Daoy (cell line): Measurements from ENCODE around the gene C17orf100. TPM values are rescaled to one million over a fixed set of nuclear protein-coding genes. Genes with fewer than 3 reads are reported as not detected.
"Not testable (repeated sequence)": the region's sequence is repeated elsewhere in the genome, so short reads cannot be mapped to it uniquely, and the experiment has no call there.

Experiments
- DNase-seq: peaks from one replicate; pipeline ENCODE4 v3.0.0-alpha.2; 2015; ENCODE audit warnings: low read depth
- total RNA-seq: library from RNA; depleted of rRNA; stranded (reverse); fragments of >200 nt; shearing (Covaris generic); gene quantifications from 2 replicates; pipeline ENCODE4 v1.2.3, GENCODE V29; 2014; rRNA removed

C17orf100 gene
- total RNA-seq, 1 experiment from 2014 or later: 0.06 TPM

DNA sequence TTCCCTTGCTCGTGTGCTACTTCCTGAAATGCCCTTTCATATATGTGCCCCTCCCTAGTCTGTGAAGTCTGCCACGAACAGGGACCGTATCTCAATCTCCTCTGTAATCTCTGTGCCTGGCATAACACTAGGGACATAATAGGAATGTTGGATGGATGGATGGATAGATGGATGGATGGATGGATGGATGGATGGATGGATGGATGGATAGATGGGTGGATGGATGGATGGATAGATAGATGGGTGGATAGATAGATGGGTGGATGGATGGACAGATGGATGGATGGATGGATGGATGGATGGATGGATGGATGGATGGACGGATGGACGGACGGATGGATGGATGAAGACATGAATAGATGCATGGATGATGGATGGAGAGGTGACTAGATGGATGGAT lies 40.4 kb downstream of the C17orf100 start:
- not testable (repeated sequence) for DNase-seq

DNA sequence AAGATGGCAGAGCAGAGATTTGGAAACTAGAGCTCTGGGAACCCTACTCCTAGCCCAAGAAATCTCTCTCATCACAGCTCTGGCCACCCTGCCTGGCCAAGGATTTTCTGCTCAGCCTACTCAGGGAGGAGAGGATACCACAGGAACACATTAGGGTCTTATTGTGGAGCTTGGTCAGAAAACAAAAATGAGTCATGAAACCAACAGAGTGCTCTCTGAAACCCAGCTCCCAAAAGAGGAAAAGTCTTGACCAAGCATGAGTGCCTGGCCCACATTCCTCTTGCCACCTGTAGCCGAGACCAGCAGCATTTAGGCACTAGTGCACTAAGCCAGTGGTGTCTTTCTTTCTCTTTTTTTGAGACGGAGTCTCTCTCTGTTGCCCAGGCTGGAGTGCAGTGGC lies 43.5 kb downstream of the C17orf100 start:
- no peak for DNase-seq

DNA sequence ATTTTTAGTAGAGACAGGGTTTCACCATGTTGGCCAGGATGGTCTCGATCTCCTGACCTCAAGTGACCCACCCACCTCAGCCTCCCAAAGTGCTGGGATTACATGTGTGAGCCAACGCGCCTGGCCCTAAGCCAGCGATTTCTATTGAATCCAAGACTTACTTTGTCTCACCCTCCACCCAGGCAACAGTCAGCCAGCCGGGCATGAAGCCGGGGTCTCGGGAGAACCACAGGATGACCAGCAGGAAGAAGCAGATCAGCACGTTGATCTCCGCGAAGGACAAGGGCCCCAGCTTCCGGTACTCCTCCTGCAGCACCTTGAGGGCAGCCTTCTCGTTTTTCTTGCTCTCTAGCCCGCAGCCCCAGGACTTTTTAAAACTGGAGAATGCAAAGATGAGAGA lies 44.0 kb downstream of the C17orf100 start:
- DNase-seq: no peak

DNA sequence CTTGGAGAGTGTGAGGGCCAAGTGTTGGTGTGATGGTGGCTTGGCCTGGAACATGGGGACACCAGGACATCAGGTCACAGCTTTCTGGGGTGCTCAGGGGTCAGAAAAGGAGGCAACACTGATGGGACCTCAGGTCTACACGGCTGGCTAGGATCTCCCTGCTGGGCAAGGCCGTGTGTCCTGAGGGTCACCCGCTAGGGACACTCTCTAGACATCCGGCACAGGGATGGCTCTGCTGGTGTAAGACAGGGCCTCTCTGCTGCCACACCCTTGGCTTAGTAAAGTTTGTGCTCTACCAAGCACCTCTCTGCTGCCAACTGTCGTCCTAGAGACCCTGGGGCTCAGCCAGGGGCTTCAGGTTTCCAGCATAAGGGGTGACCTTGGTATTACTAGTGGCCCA lies 45.3 kb downstream of the C17orf100 start:
- no peak for DNase-seq

DNA sequence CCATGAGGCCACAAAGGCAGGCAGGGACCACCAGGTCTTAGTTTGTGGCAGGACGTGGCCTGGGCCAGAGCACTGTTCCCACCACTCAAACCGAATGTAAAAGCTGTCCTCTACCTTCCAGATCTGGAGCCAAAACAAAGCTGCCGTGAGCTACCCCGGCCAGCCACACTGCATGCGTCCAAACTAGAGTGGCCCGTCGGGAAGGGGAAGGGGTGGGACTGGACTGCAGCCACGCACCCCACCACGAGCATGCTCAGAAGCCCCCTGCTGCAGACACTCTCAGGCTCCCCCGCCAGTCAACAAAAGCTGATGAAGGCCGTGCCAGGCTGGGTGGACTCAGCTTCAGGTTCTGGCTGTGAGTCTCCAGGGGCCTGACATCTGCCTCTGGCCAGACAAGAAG lies 46.4 kb downstream of the C17orf100 start:
- DNase-seq: no peak

DNA sequence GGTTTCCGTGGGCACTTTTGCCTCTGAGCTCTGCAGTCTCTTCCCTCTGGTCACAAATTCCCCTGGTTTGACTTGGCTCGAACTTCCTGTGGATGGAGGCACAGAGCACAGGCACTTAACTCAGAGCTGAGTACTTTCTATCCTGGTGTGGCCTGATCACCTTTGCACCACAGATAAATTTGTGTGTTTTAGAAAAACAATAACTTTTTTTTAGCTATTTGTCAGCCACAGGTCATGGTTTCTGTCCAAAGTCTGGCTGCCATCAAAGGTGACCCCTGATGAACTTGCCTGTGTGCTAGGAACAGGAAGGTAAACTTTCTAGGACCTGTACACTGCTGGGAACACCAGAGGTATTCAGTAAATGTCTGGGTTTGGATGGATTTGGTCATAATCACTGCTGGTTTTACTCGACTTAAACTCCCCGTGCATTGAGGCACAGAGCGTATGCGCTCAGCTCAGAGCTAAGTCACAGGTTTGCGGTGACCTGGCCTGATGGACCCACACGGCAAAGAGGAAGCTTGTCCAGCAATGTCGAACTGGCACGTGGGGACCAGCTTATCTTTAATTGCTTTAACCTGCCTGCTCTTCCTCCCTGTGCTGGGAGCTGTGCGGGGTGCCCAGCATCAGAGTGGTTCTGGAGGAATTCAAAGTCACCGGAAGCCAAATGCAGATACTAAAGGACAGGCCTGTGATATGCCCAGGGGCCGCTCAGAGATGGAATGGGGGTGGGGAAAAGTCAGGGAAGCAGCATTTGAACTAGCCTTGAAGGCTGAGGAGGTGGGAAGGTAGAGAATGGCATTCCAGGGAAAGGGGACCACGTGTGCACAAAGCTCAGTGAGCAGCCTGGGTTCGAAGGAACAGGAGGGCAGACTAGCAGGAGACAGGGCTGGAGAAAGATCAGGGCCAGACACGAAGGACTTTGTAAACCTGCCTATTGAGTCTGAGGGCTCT lies 48.7 kb downstream of the C17orf100 start:
- no peak for DNase-seq

DNA sequence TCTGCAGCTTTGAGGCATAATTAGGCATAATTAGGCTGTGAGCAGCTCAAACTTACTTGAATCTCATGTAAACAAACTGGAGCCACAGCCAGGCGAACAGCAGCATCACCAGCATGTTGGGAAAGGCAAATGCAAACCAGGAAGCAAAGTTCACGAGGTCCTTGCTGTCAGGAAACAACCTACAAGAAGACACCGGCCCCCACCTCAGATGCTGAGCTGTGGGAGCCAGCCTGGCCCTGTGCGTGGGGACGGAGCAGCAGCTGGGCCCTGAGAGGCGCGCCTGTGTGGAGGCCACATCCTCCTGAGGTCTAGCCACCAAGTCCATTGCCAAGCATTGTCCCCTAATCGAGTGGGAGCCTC lies 49.4 kb downstream of the C17orf100 start:
- no peak for DNase-seq

DNA sequence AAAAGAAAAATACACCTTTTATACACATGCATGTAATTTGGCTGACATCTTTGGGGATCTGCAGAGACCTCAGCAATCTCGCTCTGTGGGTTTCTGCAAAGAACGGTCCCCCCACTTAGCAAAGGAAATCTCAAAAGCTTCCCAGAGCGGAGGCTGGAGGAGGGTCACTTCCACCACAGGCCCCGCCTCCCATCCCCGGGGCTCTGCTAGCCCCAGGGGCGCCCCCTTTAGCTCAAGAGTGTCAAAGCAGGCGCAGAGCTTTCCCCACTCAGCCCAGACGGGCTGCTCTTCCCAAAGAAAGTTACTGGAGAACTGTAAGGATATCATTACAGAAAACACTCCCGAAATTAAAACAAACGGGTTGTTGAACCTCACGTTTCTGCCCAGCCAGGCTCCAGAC lies 50.2 kb downstream of the C17orf100 start:
- peak; percentile 62 for DNase-seq

DNA sequence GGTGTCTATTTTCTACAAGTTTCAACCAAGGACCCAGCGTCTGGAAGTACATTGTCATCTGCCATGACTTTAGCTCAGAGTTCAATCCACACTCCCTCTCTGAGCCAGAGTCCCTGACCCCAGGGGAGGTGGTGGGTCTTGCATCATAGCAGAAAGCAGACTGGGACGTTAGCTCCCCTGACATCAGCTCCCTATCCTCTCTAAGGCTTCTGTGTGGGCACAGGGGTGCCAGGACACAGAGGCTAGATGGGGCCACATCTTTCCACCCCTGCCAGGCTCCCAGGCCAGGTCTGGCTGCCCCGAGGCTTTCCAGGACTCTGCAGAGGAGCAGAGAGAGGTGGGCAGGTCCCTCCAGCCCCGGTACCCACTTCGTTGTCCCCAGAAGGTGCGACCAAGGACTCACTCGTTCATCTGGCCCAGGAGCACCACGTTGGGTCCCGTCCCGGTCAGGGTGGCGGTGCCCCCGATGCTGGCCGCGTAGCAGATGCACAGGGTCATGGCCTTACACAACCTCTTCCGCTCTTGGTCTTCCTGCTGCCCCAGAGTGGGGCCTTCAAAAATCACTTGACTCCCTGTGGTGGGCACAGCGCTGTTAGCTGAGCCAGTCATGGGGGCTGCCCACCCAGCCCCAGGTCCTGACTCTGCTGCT lies 51.1 kb downstream of the C17orf100 start:
- DNase-seq: no peak

Other genes starting within 250 kb of the C17orf100 start
- not detected in 2 replicates for gene AIPL1, start 216.6 kb upstream of the C17orf100 start, total RNA-seq
- gene PIMREG, start 207.3 kb upstream of the C17orf100 start, total RNA-seq: 70.6 and 108 TPM in 2 replicates
- 0.33 and 0.51 TPM in 2 replicates for gene PITPNM3, start 95.2 kb upstream of the C17orf100 start, total RNA-seq
- 16.1 and 18.4 TPM in 2 replicates for gene KIAA0753, start 11.1 kb upstream of the C17orf100 start, total RNA-seq
- gene TXNDC17, start 10.7 kb upstream of the C17orf100 start, total RNA-seq: 258 and 269 TPM in 2 replicates
- 32.0 and 36.5 TPM in 2 replicates for gene MED31, start 157 bp upstream of the C17orf100 start, total RNA-seq
- gene SLC13A5, start 61.6 kb downstream of the C17orf100 start, total RNA-seq: not detected in 2 replicates
- gene XAF1, start 104.3 kb downstream of the C17orf100 start, total RNA-seq: 7.5 and 13.7 TPM in 2 replicates
- 0.12 and 3.0 TPM in 2 replicates for gene FBXO39, start 124.5 kb downstream of the C17orf100 start, total RNA-seq
- not detected in 2 replicates for gene TEKT1, start 180.0 kb downstream of the C17orf100 start, total RNA-seq